K562 (cell line): ENCODE results near the gene SPAG7. TPM values are rescaled to one million over a fixed set of nuclear protein-coding genes. Genes with fewer than 3 reads are reported as not detected.

Experiments
- CBX2 ChIP-seq: fragments of 200-600 bp; sonication (generic); IDR thresholded peaks from one replicate; pipeline ENCODE4 v1.6.1; 2012; ENCODE audit warnings: mild to moderate bottlenecking, low read length, inconsistent platforms; ENCODE audit not compliant: insufficient read depth, poor library complexity, severe bottlenecking
- CREBBP ChIP-seq: IDR thresholded peaks from one replicate; pipeline ENCODE4 v1.6.1; 2012; ENCODE audit warnings: low read depth, mild to moderate bottlenecking, control low read depth, inconsistent platforms, low read length
- CTCF ChIP-seq, 3 experiments: IDR thresholded peaks in 2 of 3; conservative IDR thresholded peaks in 1 of 3; 2 replicates each; pipeline ENCODE4 v1.5.1; 2011 to 2012; ENCODE audit warnings: low read length in 3 of 3, mild to moderate bottlenecking in 3 of 3, control low read depth in 2 of 3, improper control_type of control experiment in 1 of 3, inconsistent platforms in 1 of 3, low read depth in 1 of 3, mixed read lengths in 1 of 3, moderate library complexity in 1 of 3; ENCODE audit not compliant: insufficient read depth in 2 of 3
- E2F8 ChIP-seq: fragments of 450-650 bp; IDR thresholded peaks from 2 replicates; pipeline ENCODE4 v1.7.1; 2018; ENCODE audit warnings: mild to moderate bottlenecking, low read depth; ENCODE audit not compliant: partially characterized antibody
- MIER1 ChIP-seq: fragments of 450-650 bp; IDR thresholded peaks from 2 replicates; pipeline ENCODE4 v1.6.1; 2016; ENCODE audit warnings: antibody characterized with exemption, mild to moderate bottlenecking, low read depth
- MTA1 ChIP-seq: fragments of 450-650 bp; IDR thresholded peaks from 2 replicates; pipeline ENCODE4 v1.6.1; 2017; ENCODE audit warnings: borderline replicate concordance
- POLR2AphosphoS5 ChIP-seq: IDR thresholded peaks from 2 replicates; pipeline ENCODE4 v1.6.1; 2011; ENCODE audit warnings: mild to moderate bottlenecking, low read depth, low read length, moderate library complexity; ENCODE audit not compliant: control insufficient read depth, insufficient read depth
- SMARCA4 ChIP-seq: fragments of 450-650 bp; IDR thresholded peaks from 2 replicates; pipeline ENCODE4 v1.6.1; 2016
- SRF ChIP-seq, 2 experiments: fragments of 250-450, 450-650 bp in 1 of 2; sonication (Bioruptor Pico) in 1 of 2; sonication (generic) in 1 of 2; formaldehyde crosslinking; IDR thresholded peaks; 2 replicates each; pipeline versions ENCODE4 v1.5.0 to v1.5.1; 2020 to 2022; ENCODE audit warnings: mild to moderate bottlenecking in 1 of 2, missing genetic modification reagents in 1 of 2
- ZBED1 ChIP-seq: IDR thresholded peaks from 2 replicates; pipeline ENCODE4 v1.6.1; 2014
- ZFP30 ChIP-seq: fragments of 250-450 bp; sonication (Bioruptor Pico); IDR thresholded peaks from 2 replicates; pipeline ENCODE4 v1.8.0; 2022; ENCODE audit warnings: moderate library complexity, mild to moderate bottlenecking, inconsistent platforms, borderline replicate concordance
- ZNF253 ChIP-seq: fragments of 250-450 bp; sonication (Bioruptor Pico); conservative IDR thresholded peaks from 2 replicates; pipeline ENCODE4 v1.6.1; 2021; ENCODE audit warnings: mild to moderate bottlenecking
- polyA plus RNA-seq, 8 experiments: library from polyadenylated mRNA; depleted of rRNA in 4 of 8; stranded (reverse) in 5 of 8; unstranded in 3 of 8; fragments of >200 nt; fragmentation: Nextera tagmentation in 2 of 8; fragmentation: Illumina TruSeq in 1 of 8; extraction: Ambion mirVana in 2 of 8; extraction: Trizol in 1 of 8; gene quantifications; 2 replicates each; pipeline versions ENCODE4 v1.2.1 to v1.2.3, GENCODE V29; 2011 to 2014; ENCODE audit warnings: inconsistent platforms in 1 of 8, missing spikeins in 1 of 8
- total RNA-seq, 7 experiments: library from RNA; depleted of rRNA in 6 of 7; stranded (reverse); fragments of >200 nt in 6 of 7; fragmentation: Illumina TruSeq in 2 of 7; extraction: Trizol in 2 of 7; gene quantifications; 2 replicates each; pipeline versions ENCODE4 v1.2.1 to v1.2.3, GENCODE V29; 2011 to 2021; ENCODE audit warnings: low replicate concordance in 1 of 7

SPAG7 gene
- total and polyA plus RNA-seq, 9 of the 15 experiments (the other 6 are each of a cell fraction or from before 2014, with no cell fraction given) = 5.6 to 53.5 (median 36.3) TPM

- TF ChIP-seq POLR2AphosphoS5 (peak; percentile 56; the same call in 1 of the 2 replicates), E2F8 (peak; percentile 53), ZNF253 (CRISPR knock-in tag) (no peak), CBX2 (no peak), SMARCA4 (no peak), MTA1 (no peak; the same call in 1 of the 2 replicates), CTCF (IDR thresholded peaks at IDR 0.05 in 2 of 3, conservative IDR thresholded peaks at IDR 0.05 in 1 of 3; ENCODE audit: insufficient read depth in 2 of 3, low read depth in 1 of 3, low read length in 3 of 3) (no peak; a peak in 1 of 6 replicates), ZFP30 (no peak), MIER1 (no peak), SRF (CRISPR knock-in tag; IDR thresholded peaks at IDR 0.05) (peak in 1 of 2 experiments; percentile 63; a peak in 1 of 4 replicates), CREBBP (no peak), ZBED1 (no peak)
These were observed at the start of gene SPAG7 (continued) for GRCh38 chr17:4967539-4968485.
